CD1c-positive myeloid dendritic cell (primary cell): ENCODE measurements around the gene UBE2QL1.

Source experiments
- DNase-seq: peaks from one replicate; pipeline ENCODE4 v3.0.0-alpha.2; 2016; ENCODE audit errors: extremely low spot score

UBE2QL1 gene

GRCh38 chr5:6478793-6479192, 30.1 kb downstream of the UBE2QL1 start:
- DNase-seq, result no peak

DNA sequence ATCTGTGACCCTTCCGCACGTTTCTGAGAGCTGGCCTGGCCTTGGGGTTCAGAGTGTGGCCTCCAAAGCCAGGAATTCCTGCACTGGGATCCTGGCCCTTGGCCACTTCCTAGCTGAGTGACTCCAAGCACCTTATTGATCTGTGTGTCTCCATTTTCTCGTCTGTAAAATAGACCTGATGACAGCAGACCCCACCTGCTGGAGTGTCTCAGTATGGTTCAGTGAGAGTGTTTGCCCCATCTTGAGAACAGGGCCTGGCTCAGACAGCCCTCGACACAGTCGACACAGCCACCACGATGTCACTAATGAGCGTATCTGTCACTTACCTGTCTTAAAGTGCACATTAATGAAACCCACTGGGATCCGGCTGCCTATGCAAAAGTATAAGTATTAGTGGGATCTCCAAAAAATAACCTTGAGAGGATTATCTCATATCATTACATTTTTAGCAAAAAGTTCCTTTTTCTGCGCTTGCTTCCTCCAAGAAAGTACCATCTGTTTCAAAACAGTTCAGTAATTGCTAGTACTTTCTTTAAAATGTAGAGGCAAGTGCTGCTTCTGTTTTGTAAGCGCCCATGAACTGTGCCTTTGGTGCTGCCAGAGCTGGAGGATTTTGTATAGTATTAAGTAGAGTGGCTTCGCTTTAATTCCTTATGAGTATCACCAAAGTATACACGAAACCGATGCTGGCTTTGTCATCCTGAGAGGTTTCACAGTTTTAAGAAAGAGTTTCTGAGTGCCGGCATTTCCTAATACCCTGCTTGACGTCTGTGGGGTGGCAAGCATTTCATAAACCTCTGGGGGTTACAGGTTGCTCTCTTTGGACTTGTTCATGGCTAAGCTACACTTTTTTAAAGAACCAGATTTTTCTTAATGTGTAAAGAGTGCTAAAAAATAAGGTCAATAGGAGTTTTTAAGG, 31.7 kb downstream of the UBE2QL1 start:
- DNase-seq, result no peak

- no peak for DNase-seq
Measured at GRCh38 chr5:6482735-6483134, 34.1 kb downstream of the UBE2QL1 start.

- no peak for DNase-seq
Measured at GRCh38 chr5:6483880-6484382, 35.3 kb downstream of the UBE2QL1 start.

DNA sequence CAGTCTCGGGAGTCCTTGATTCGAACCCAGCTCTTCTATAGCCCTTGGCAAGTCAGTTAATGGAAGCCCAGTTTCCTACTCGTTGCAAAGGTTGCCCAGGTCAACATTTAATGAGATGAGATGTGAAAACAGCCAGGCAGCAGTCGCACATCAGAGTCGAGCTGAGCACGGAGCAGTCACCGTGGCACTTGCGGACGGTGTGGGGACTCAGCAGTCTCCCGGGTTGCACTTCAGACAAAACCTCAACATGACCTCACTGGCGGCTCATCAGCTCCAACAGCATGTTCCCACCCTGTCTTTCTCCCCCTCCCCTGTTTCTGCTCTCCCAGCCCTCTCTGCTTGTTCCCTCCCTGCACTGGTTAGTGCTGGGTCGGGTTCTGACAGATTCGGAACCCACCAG, 35.8 kb downstream of the UBE2QL1 start:
- DNase-seq, result no peak

- no peak for DNase-seq
Measured at GRCh38 chr5:6484899-6485298, 36.2 kb downstream of the UBE2QL1 start.

GRCh38 chr5:6485441-6485840, 36.8 kb downstream of the UBE2QL1 start:
- DNase-seq, result no peak

- DNase-seq, result no peak
Measured at GRCh38 chr5:6486074-6486473, 37.4 kb downstream of the UBE2QL1 start.

GRCh38 chr5:6487081-6487480, 38.4 kb downstream of the UBE2QL1 start:
- DNase-seq, result no peak

GRCh38 chr5:6488021-6488420, 39.4 kb downstream of the UBE2QL1 start:
- no peak for DNase-seq

- no peak for DNase-seq
Measured at GRCh38 chr5:6489643-6490185, 41.1 kb downstream of the UBE2QL1 start.

DNA sequence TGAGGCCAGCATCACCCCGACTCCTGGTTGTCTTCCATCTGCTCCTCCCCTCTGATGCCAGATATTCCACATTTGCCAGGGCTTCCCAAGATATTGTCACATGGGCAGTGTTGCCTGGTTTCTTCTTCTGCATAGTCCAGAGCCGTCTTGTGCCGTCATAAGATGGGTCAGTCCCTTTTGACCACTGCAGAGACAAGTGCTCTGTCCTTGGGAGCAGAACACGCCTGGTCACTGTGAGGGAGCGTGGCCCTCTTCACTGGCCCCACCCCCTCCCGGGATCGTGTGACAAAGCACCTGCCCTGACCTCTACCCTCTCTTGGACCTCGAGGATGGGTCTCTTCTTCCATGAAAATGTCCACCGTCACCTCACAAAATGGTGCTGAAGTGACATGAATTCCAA, 41.6 kb downstream of the UBE2QL1 start:
- DNase-seq, result no peak

- DNase-seq, result no peak
Measured at GRCh38 chr5:6490693-6491092, 42.0 kb downstream of the UBE2QL1 start.

DNA sequence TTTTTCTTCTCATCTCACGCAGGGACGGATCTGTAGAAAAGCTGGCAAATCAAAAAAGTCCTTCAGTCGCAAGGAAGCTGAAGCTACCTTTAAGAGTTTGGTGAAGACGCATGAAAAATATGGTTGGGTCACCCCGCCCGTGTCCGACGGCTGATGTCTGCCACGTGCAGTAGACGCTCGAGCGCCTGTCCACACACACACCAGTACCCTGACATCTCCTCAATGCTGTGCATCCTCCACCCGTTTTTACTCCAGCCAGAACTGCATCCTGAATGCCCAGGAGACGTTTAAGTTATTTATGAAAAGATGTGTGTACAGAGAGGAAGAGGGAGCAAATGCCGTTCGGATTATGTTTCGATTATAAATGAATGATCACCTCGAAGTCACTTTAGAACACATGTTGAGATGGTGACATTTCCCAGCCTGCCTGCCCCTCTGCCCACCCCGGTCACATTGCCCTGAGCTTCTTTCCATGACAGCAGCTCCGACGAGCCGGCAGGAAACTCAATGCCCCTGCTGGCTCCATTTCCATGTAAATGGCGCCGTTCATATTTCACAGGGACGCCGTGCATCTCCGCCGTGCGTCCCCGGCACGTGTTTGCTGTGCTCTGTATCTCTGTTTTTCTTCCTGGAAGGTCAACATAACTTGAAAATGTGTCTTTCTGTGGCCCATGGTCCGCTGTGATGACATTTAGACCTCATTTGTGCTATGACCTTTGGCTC, 42.7 kb downstream of the UBE2QL1 start:
- no peak for DNase-seq

GRCh38 chr5:6491919-6492290, 43.2 kb downstream of the UBE2QL1 start:
- DNase-seq, result no peak

GRCh38 chr5:6492934-6493333, 44.3 kb downstream of the UBE2QL1 start:
- no peak for DNase-seq

GRCh38 chr5:6493681-6494454, 45.2 kb downstream of the UBE2QL1 start:
- DNase-seq, result no peak

DNA sequence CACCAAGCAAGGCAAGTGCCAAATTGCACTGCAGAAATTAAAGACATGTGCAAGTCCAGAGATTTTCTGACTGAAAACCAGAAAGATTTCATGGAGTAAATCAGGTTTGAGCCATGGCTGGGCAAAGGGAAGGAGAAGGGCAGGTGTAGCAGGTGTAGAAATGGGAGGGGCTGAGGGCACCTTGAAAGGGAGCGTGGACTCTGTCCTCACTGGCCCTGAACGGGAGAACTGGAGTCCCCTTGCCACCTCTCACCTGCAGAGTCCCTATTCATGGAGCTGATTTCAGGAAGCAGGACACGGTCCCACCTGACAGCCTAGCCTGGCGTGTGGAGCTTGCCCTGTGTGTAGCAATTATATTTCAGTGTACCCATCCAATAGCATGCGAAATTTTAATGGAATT, 46.3 kb downstream of the UBE2QL1 start:
- DNase-seq, result no peak

GRCh38 chr5:6495433-6496206, 47.0 kb downstream of the UBE2QL1 start:
- no peak for DNase-seq

DNA sequence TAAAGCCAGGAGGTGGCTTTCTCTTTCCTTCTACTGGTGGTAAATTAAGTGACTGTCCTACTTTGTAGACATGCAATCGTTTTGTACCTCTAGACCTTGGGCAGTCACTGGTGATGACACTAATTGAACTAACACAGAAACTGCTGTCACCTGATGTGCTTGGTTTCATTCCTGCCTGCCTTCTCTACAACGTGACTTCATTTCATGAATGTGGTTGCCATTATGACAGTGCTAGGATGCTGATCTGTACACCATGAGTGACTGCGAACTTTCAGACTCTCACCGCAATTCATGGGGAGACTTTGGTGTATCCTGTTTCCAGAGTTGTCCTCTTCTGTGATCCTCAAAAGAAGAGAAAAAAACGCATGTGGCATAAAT, 47.5 kb downstream of the UBE2QL1 start:
- no peak for DNase-seq

DNA sequence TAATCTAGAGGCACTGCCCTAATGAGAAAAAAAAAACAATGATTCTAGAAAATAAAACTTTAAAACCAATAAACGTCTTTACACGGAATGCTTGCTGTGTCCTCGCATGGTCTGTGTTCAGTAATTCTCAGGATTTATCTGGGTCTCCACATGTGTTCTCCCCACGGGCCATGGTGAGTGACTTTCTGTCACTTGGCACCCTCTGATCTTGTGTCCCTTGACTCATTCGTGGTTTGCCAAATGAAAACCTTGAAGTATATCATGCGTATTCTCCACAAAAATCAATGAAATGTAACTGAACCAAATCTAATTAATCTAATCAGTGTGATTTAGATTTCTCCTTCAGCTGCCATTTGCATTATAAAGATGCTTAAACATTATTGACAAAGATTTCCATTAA, 48.0 kb downstream of the UBE2QL1 start:
- DNase-seq, result no peak
